Subcutaneous abdominal adipose tissue (tissue), 5 donors: Measurements from ENCODE around the gene COL4A2.
"Not testable (repeated sequence)": the region's sequence is repeated elsewhere in the genome, so short reads cannot be mapped to it uniquely, and the experiment has no call there.

Experiments used
- H3K27ac ChIP-seq: one replicate; pipeline ENCODE4 v1.7.0; 2013; ENCODE audit warnings: low read depth, mild to moderate bottlenecking, inconsistent platforms, low read length, moderate library complexity
- H3K27me3 ChIP-seq, 5 donors: one replicate each; pipeline ENCODE4 v1.7.0; 2013; ENCODE audit warnings: low read length in 5 of 5, inconsistent platforms in 1 of 5; ENCODE audit not compliant: control insufficient read depth in 5 of 5, insufficient read depth in 4 of 5
- H3K36me3 ChIP-seq, 5 donors: one replicate each; pipeline ENCODE4 v1.7.0; 2013; ENCODE audit warnings: low read length in 5 of 5; ENCODE audit not compliant: control insufficient read depth in 5 of 5, insufficient read depth in 5 of 5
- H3K4me1 ChIP-seq, 5 donors: one replicate each; pipeline ENCODE4 v1.7.0; 2013; ENCODE audit warnings: low read length in 5 of 5, mild to moderate bottlenecking in 3 of 5, moderate library complexity in 1 of 5; ENCODE audit not compliant: control insufficient read depth in 5 of 5, insufficient read depth in 5 of 5
- H3K4me3 ChIP-seq, 5 donors: one replicate each; pipeline ENCODE4 v1.7.0; 2013; ENCODE audit warnings: low read length in 5 of 5, low read depth in 1 of 5
- H3K9ac ChIP-seq, 5 donors: one replicate each; pipeline ENCODE4 v1.7.0; 2013; ENCODE audit warnings: low read length in 5 of 5, mild to moderate bottlenecking in 4 of 5, moderate library complexity in 3 of 5
- H3K9me3 ChIP-seq, 5 donors: one replicate each; pipeline ENCODE4 v1.7.0; 2013; ENCODE audit warnings: low read length in 5 of 5; ENCODE audit not compliant: control insufficient read depth in 5 of 5
- donor health status: healthy.
- donor health status: healthy.
- donor health status: healthy.
- donor health status: healthy.
- donor health status: healthy.

Gene COL4A2

DNA sequence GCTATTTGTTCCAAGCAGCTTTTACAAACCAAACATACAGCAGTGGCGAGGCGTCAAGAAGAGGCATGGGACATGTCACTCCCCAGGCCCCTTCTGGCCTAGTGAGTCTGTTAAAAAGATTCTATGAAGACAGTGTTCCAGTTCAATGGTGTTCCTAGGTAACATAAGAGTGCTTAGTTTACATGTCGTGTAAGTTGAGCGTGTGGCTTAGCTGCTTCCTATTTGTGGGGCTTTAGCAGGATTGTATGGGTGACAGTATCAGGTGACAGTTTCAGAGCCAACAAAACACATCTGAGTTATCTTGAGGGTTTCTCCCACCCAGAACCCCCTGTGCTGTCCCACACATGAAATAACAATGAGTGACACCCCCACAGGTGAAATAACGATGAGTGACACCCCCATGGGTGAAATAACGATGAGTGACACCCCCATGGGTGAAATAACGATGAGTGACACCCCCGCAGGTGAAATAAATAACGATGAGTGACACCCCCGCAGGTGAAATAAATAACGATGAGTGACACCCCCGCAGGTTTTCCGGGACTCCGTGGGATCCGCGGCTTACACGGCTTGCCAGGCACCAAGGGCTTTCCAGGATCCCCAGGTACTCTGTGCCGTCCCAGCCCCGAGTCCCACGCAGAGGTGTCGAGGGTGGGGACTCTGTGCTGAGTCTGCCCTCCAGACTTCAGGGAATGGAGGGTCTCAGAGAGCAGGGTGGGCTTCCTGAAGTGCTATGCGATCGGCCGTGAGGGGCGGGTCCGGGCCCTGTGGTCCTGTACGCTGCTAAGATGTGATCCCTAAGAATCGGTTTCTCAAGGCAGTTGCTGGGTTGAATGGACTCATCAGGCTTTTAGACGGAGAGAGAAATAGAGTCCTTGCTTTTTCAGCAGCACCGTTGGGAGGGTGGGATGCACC lies 185.9 kb downstream of the COL4A2 start:
- no peaks in the 10 kb centered on the region for H3K9me3 ChIP-seq
- no peak overlapping the region for H3K4me3 ChIP-seq
- H3K9ac ChIP-seq: no peak overlapping the region
- no peaks in the 10 kb centered on the region for H3K4me1 ChIP-seq
- peaks cover 4 to 97% (median 93%) of the 10 kb centered on the region in 5 donors for H3K36me3 ChIP-seq
- H3K27ac ChIP-seq: no peak overlapping the region
- H3K27me3 ChIP-seq: no peaks in the 10 kb centered on the region

DNA sequence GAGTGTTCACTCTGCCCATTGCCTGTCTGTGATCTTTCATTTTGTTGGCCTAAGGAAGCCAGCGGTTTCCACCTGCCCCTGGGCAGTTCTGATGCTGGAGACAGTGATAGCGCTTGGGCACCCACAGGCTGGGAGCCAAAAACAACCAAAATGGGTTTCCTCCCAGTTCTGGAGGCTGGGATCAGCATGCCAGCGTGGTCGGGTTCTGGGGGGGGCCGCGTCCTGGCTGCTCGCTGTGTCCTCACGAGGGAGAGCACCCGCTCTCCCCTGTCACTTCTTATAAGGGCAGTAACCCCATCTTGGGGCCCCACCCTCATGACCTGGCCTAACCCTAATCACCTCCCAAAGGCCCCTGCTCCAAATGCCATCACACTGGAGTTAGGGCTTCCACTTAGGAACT lies 186.5 kb downstream of the COL4A2 start:
- Histone ChIP-seq H3K9me3 (no peaks in the 10 kb centered on the region), H3K4me1 (peaks cover 0 to 2% (median 0%) of the 10 kb centered on the region in 5 donors), H3K27me3 (no peaks in the 10 kb centered on the region), H3K4me3 (no peak overlapping the region), H3K36me3 (peaks cover 9 to 98% (median 94%) of the 10 kb centered on the region in 5 donors), H3K9ac (no peak overlapping the region), H3K27ac (no peak overlapping the region)

DNA sequence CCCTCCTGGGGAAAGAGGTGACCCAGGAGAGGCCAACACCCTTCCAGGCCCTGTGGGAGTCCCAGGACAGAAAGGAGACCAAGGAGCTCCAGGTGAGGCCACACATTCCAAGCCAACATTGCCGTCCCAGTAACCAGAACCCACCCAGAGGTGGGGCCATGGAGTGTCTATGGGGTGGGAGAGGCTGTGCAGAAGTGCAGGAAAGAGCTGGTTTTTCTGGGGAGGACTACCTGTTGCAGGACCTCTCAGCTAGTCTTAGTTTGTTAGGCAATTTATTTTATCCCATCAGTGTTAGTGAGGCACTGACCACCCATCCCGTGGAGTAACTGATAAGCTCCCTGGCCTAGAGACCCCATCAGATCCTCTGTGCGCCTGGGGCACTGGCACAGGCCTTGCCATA lies 188.3 kb downstream of the COL4A2 start:
- Histone ChIP-seq H3K4me3 (no peak overlapping the region), H3K9ac (no peak overlapping the region), H3K36me3 (peaks cover 17 to 98% (median 91%) of the 10 kb centered on the region in 5 donors), H3K27me3 (no peaks in the 10 kb centered on the region), H3K4me1 (peaks cover 7 to 12% (median 10%) of the 10 kb centered on the region in 5 donors), H3K9me3 (peaks cover 0 to 2% (median 0%) of the 10 kb centered on the region in 5 donors), H3K27ac (no peak overlapping the region)

DNA sequence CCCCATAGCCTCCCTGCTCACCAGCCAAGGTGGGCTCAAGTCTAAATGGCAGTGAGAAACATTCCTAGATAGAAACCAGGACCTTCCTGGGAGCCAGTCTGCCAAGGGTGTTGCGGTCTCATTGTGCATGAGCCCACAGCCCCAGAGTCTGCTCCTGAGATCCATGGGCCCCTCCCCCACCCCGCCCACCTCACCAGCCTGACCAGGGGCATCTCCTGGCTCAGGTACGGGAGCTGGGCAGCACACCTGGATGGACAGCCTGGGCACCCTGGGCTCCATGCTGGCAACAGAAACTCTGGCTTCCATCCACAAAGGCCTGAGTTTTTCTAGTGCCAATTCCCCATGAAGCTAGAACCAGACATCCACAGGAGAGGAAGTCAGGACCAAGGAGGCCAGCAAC lies 188.8 kb downstream of the COL4A2 start:
- H3K27me3 ChIP-seq: no peaks in the 10 kb centered on the region
- no peak overlapping the region for H3K4me3 ChIP-seq
- H3K27ac ChIP-seq: peak overlapping the region; percentile 10
- H3K9ac ChIP-seq: no peak overlapping the region
- peaks cover 22 to 98% (median 91%) of the 10 kb centered on the region in 5 donors for H3K36me3 ChIP-seq
- H3K4me1 ChIP-seq: peaks cover 7 to 17% (median 10%) of the 10 kb centered on the region in 5 donors
- H3K9me3 ChIP-seq: peaks cover 0 to 7% (median 5%) of the 10 kb centered on the region in 5 donors

DNA sequence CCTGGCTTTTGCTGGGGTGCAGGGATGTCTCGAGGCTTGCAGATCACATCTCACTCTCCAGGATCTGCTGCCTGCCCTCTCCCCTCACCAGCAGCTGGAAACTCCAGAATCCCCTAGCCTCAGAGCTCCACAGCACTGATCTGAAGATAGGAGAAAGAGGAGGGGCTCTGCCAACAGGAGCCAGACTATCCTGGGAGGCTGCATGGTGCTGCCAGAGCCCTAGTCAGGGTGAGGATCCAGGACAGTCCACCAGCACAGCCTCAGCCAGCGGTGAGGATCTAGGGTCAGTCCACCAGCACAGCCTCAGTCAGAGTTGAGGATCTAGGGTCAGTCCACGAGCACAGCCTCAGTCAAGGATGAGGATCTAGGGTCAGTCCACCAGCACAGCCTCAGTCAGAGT lies 189.2 kb downstream of the COL4A2 start:
- Histone ChIP-seq H3K4me1 (peaks cover 7 to 18% (median 10%) of the 10 kb centered on the region in 5 donors), H3K36me3 (peaks cover 22 to 98% (median 88%) of the 10 kb centered on the region in 5 donors), H3K27ac (peak overlapping the region; percentile 10), H3K9me3 (peaks cover 0 to 11% (median 5%) of the 10 kb centered on the region in 5 donors), H3K27me3 (no peaks in the 10 kb centered on the region), H3K9ac (no peak overlapping the region), H3K4me3 (no peak overlapping the region)

DNA sequence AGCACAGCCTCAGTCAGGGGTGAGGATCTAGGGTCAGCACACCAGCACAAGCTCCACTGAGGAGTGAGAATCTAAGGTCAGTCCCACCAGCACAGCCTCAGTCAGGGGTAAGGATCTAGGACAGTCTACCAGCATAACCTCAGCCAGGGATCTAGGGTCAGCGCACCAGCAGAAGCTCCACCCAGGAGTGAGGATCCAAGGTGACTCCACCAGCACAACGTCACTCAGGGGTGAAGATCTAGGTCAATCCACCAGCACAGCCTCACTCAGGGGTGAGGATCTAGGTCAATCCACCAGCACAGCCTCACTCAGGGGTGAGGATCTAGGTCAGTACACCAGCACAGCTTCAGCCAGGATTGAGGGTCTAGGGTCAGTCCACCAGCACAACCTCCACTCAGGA lies 189.9 kb downstream of the COL4A2 start:
- H3K4me1 ChIP-seq: peaks cover 7 to 18% (median 10%) of the 10 kb centered on the region in 5 donors
- no peak overlapping the region for H3K27ac ChIP-seq
- H3K4me3 ChIP-seq: no peak overlapping the region
- H3K36me3 ChIP-seq: peaks cover 24 to 98% (median 88%) of the 10 kb centered on the region in 5 donors
- H3K9ac ChIP-seq: no peak overlapping the region
- H3K27me3 ChIP-seq: no peaks in the 10 kb centered on the region
- peaks cover 0 to 11% (median 5%) of the 10 kb centered on the region in 5 donors for H3K9me3 ChIP-seq

DNA sequence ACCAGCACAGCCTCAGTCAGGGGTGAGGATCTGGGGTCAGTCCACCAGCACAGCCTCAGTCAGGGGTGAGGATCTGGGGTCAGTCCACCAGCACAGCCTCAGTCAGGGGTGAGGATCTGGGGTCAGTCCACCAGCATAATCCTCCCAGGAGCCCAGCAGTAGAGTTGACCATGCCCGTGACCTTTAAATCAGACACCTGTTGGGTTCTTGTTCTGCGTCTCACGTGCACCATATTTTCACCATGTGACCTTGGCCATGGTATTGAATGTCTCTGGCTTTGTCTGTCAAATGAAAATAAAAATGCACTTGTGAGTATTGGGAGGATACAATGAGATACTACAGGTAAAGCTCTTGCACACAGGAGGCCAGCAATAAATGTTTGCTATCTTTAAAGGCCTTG lies 190.8 kb downstream of the COL4A2 start:
- H3K4me3 ChIP-seq, H3K9ac ChIP-seq, H3K27ac ChIP-seq, H3K27me3 ChIP-seq: not testable (repeated sequence)
- Histone ChIP-seq H3K9me3 (peaks cover 0 to 11% (median 5%) of the 10 kb centered on the region in 5 donors), H3K36me3 (peaks cover 24 to 98% (median 88%) of the 10 kb centered on the region in 5 donors), H3K4me1 (peaks cover 8 to 21% (median 14%) of the 10 kb centered on the region in 5 donors)

DNA sequence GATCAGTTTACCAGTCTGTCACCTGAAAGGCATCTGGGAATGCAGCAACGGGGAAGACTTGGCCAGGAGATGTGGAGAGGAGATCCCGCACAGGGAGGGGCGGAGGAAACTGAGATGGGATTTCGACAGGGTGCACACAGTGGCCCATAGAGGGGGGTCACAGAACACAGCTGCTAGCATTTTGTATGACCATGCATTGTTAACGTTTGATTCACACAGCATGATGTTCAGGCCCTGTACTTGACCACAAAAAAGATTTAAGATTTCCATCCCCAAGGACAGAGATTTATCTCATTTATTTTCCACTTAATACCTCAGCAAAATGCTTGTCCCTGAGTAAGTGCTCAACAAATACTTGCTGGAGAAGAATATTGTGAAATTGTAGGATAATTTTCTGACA lies 191.2 kb downstream of the COL4A2 start:
- Histone ChIP-seq H3K4me3 (no peak overlapping the region), H3K4me1 (peaks cover 8 to 25% (median 19%) of the 10 kb centered on the region in 5 donors), H3K9ac (no peak overlapping the region), H3K27ac (no peak overlapping the region), H3K9me3 (peaks cover 0 to 11% (median 5%) of the 10 kb centered on the region in 5 donors), H3K36me3 (peaks cover 24 to 98% (median 88%) of the 10 kb centered on the region in 5 donors), H3K27me3 (no peaks in the 10 kb centered on the region)

DNA sequence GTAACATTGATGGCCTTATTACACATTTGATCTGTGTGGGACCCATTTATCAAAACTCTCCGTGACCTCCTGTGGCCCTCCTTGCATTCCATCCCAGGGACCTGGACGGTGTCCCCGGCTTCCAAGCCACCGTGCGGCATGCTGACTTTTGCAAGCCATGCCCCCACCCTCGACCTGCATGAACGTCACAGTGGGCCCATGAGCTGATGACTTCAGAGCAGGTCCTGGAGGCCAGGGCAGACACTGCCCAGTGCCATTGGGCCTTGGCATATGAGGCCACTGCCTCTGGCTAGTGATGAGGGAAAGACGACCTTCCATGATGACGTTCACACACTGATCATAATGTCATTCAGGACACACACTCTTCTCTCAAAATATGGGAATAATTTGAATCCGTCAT lies 191.7 kb downstream of the COL4A2 start:
- H3K9me3 ChIP-seq: peaks cover 0 to 11% (median 5%) of the 10 kb centered on the region in 5 donors
- H3K27ac ChIP-seq: peak overlapping the region; percentile 26
- H3K4me3 ChIP-seq: no peak overlapping the region
- H3K9ac ChIP-seq: no peak overlapping the region
- no peaks in the 10 kb centered on the region for H3K27me3 ChIP-seq
- peaks cover 8 to 30% (median 19%) of the 10 kb centered on the region in 5 donors for H3K4me1 ChIP-seq
- peaks cover 24 to 98% (median 88%) of the 10 kb centered on the region in 5 donors for H3K36me3 ChIP-seq

DNA sequence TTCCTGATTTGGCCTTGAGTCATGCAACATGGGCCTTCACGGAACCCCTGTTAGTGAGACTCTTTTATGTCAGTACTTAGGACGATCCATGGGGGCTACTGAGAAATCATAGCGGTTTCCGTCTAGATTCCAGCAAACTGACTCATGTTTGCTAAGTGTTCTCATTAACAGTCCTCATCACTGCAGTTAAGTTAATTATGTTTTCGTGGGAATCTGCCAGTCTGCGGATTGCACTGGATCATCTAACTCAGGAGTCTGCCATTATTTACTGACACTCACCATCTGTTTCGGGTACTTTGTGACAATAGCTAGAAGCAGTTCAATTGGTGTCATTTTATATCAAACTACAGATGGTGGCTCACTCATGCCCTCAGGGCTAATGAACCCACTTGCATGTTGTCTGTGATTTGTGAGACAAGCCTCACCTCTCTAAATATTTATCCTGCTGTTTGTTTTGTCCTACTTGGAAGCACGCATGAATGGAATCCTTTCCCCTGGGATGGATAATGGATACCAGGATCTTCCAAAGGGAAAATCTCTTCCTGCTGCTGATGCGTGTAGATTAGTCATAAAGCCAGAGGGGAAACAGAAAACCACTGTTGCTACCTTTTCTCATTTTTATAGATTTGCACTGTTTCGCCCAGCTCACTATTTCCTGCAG lies 192.7 kb downstream of the COL4A2 start:
- Histone ChIP-seq H3K9me3 (peaks cover 0 to 11% (median 5%) of the 10 kb centered on the region in 5 donors), H3K27me3 (no peaks in the 10 kb centered on the region), H3K9ac (no peak overlapping the region), H3K4me1 (peaks cover 8 to 32% (median 20%) of the 10 kb centered on the region in 5 donors), H3K27ac (peak overlapping the region; percentile 26), H3K4me3 (no peak overlapping the region), H3K36me3 (peaks cover 21 to 98% (median 92%) of the 10 kb centered on the region in 5 donors)
